Skeletal muscle cell (primary cell): ENCODE data around the gene PFDN1.
A peak's percentile ranks its signal among the peaks of the same experiment; 100 is the strongest.

Experiments used
- DNase-seq: peaks from one replicate; pipeline ENCODE4 v3.0.0-alpha.2; 2010; ENCODE audit warnings: low read depth
- H3K4me3 ChIP-seq: 2 replicates; pipeline ENCODE4 v1.5.1; 2011; ENCODE audit warnings: low read depth, mild to moderate bottlenecking, control low read depth, low read length, moderate library complexity

The PFDN1 gene

GRCh38 chr5:140329739-140330481, 27.0 kb upstream of the PFDN1 start:
- DNase-seq: no peak
- no peak overlapping the region for H3K4me3 ChIP-seq

DNA sequence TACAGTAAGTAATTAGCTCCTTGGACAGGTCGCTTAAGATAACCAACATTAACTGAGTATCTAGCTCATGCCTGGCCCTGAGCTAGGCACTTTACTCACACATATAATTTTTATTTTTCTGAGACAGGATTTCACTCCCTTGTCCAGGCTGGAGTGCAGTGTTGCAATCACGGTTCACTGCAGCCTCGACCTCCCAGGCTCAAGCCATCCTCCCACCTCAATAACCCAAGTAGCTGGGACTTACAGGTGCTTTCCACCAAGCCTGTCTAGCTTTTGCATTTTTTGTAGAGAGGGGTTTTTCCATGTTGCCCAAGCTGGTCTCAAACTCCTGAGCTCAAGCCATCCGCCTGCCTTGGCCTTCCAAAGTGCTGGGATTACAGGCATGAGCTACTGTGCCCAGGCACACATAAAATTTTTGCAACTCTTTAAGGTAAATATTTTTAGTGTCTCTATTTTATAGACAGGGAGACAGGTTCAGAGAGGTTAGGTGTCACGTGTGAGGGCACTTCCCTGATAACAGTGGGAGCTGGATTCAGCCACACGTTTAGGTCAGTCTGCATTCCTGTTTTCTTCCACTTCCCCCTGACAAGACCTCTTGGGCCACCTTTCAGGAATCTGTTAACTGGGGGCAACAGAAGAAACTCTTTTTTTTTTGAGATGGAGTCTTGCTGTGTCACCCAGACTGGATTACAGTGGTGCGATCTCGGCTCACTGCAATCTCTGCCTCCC, 25.3 kb upstream of the PFDN1 start:
- DNase-seq: no peak
- H3K4me3 ChIP-seq: no peak overlapping the region

DNA sequence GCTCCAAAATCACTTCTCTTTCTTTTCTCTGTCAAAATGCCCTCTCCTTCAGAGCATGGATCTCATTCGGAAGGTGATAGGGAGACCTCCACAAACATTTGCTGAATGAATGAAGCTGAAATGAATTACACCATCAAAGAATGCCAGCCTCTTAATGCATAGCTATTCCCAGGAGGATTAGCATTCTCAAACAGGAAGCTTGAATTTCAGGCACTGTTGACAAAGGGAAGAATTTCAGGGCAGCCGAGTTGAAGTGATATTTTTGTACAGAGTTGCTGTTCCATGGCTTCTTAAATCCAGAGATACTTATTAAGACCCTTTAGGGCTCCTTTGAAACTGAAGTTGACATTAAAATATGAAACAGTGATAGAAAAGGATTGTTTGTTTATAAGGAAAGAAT, 24.7 kb upstream of the PFDN1 start:
- no peak overlapping the region for H3K4me3 ChIP-seq
- DNase-seq: no peak

GRCh38 chr5:140325486-140325885, 22.6 kb upstream of the PFDN1 start:
- DNase-seq: no peak
- no peak overlapping the region for H3K4me3 ChIP-seq

DNA sequence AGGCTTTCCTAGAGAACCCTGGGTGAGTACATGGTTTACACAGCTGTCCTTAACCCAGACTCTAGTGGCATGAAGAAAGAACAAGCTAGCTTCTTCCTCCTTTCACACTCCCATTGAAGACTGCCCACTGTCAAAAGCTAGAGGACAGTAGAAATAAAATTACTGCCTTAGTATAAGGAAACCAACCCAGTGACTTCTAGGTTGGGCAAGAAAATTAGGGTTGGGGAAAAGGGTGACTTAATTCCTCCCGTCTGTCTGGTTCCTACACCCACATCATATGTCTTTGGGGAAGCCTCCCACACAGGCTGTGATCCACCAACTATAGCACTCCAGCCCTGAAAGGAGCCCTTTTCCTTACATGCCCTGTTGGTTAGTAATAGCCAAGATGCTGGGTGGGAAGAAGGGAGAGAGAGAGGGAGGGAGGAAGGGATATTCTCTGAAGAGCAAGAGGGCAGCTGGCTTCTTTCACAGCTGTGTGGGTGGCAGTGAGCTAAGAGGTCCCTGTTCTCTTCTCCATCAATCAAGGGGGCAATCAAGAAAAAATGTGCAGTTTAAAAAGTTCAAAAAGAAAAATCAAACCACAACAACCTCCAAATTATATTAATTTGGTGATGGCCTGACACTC, 21.8 kb upstream of the PFDN1 start:
- no peak overlapping the region for H3K4me3 ChIP-seq
- peak; percentile 85 for DNase-seq

DNA sequence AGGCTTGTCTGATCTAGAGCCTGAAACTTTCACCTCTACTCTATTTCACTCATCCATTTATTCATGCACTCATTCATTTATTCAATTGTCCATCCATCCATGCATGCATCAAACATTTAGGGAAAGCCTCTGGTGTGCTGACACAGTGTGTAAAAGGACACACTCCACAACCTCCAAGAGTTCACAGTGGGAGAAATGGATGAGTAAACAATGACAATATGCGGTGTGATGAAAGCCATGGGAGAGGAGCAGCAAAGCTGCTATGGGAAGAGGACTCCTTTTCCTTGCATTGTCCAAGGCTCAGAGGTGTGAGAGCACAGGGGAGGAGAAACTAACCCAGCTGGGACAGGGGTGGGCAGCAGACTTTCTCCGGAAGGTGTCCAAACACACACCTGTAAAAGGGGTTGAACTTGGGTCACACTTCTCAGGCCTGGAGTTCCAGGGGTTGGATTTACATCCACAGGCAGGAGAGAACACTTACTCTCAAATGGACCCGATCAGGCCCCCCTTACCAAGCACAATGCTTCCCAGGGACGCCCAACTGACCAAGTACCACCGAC, 21.2 kb upstream of the PFDN1 start:
- H3K4me3 ChIP-seq: no peak overlapping the region
- no peak for DNase-seq

DNA sequence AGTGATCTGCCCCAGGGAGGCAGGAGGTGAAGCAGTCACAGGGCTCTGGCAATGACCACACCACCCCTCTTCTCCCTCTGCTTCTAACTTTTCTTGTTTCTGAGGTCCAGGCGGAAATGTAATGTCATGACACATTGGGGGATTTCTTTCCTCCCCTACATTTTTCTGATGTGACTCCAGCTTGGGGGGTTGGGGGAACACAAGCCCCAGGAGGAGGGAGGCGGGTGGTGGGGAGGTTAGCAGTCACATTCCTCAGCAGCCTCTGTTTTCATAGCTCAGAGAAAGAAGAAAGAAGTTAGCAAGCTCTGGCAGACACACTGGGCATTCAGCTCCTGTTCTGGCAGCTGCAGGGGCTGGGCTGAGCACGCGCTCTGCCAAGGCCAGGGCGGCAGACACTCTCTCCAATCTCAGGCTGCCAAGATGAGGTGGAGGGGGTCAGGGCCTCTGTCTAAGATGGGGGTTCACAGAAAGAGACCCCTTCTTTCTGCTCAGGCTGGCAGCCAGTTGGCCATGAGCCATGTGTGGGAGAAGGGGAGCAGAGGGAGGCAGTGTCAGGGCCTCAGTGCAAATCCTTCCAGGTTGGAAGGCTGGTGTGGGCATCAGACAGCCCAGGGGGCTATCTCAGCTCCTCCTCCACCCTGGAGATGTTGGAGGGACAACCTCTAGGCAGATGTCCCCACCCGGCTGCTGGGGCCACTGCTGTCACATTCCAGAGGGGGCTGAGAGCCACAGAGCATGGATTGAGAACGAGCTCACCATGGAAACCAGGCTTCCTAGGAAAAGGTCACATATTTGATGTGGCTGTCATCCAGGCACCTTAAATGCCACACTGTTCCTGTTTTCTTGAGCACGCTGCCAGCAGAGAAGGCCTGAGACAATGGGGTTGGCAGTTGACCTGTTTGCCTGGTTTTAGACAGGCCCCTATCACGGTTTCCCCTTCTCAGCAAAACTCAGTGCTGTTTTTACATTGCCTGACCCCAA, 20.1 kb upstream of the PFDN1 start:
- H3K4me3 ChIP-seq: no peak overlapping the region
- DNase-seq: peak; percentile 88

GRCh38 chr5:140321796-140322195, 18.9 kb upstream of the PFDN1 start:
- DNase-seq: no peak
- H3K4me3 ChIP-seq: no peak overlapping the region

DNA sequence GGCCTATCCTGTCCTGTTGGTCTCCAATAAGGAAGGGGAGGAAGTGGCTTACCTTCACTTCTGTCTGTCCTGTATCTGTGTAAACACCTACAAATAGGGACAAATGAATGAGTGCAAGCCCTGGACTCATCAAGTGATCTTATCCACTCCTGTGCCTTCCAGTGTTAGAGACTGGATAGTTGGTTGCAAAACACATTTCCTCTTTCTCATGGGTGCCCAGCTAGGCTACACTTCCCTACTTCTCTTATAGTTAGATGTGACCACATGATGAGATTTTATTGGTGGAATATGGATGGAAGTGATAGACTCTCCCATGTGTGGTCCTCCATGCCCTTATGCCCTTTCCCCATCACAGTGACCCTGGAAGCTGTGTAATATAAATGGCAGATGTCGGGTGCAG, 16.9 kb upstream of the PFDN1 start:
- H3K4me3 ChIP-seq: no peak overlapping the region
- no peak for DNase-seq

- no peak for DNase-seq
- no peak overlapping the region for H3K4me3 ChIP-seq
Observed at GRCh38 chr5:140318792-140319191, 15.9 kb upstream of the PFDN1 start.

DNA sequence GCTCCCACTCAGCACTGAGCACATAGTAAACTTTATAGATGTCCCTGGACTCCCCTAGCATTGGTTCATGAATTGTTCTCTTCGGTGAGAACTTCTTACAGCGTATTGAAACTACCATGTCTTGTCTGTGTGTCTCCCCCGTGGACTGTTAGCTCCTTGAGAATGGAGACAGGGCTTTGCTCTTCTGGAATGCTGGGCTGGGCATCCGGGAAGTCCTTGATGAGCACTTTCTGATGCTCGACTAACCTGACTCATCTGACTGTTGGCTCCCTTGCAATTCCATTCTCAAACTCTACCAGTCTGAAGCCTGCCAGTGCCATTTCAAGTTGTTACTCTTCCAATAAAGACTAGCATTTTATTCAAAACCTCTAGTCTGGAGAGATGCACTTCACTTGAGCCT, 15.0 kb upstream of the PFDN1 start:
- no peak for DNase-seq
- H3K4me3 ChIP-seq: no peak overlapping the region

DNA sequence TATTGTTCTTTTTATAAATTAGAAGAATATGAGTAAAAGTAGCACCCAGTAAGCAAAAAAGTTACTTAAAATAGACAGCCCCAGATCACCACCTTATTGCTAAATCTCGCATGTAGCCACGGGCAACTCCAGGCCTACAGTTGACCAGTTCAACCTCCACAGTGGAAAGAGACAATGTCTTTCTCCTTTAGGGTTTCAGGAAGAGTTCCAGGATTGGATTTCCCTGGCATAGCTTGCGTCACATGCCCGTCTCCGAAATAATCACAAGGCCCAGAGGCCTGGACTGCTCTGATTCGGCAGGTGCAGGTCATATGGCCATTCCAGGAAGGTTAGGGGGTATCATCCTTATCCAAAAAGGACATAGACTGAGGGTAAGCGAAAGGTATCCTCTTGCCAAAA, 9.9 kb upstream of the PFDN1 start:
- no peak overlapping the region for H3K4me3 ChIP-seq
- no peak for DNase-seq

- no peak overlapping the region for H3K4me3 ChIP-seq
- DNase-seq: peak; percentile 90
Observed at GRCh38 chr5:140312067-140312790, 9.3 kb upstream of the PFDN1 start.

DNA sequence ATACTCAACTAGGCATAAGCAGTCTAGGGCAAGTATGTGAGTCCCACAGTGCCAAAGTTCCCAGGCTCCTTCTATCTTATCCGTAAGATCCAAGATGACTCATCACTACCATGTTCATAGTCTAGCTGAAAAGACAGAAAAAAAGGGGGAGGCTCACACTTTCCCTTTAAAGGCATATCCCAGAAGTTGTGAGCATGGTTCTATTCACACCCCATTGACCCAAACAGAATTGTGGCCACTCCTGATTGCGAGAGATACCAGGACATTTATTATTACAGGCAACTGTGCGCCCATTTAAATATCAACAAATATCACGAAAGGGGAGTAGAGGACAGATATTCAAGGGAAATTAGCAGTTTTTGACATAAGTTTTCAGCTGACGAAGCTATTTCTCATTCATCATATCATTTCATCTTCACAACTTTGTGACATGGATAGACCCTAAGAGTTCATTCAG, 8.1 kb upstream of the PFDN1 start:
- no peak overlapping the region for H3K4me3 ChIP-seq
- DNase-seq: peak; percentile 76

GRCh38 chr5:140310434-140310833, 7.5 kb upstream of the PFDN1 start:
- H3K4me3 ChIP-seq: no peak overlapping the region
- DNase-seq: no peak

DNA sequence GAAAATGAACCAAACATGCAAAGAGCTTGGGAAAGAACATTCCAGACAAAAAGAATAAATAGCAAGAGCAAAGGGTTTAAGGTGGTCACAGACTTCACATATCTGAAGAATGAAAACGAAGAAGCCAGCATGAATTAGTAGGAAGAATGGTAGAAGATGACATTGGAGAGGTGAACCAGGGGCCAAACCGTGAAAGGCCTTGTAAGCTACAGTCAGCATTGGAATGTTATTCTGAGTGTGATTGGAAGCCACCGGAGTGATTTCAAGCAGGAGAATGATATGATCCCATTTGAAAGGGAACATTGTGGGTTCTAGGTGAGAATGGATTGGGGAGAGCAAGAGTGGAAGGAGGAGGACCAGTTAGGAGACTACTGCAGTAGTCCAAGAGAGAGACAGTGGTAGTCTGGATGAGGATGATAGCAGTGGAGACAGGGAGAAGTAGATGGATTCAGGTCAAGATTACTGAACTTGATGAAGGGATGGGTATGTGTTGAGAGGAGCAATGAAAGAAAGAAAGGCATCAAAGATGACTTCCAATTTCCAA, 6.9 kb upstream of the PFDN1 start:
- DNase-seq: no peak
- H3K4me3 ChIP-seq: no peak overlapping the region

- no peak overlapping the region for H3K4me3 ChIP-seq
- DNase-seq: no peak
Observed at GRCh38 chr5:140305471-140305870, 2.6 kb upstream of the PFDN1 start.

DNA sequence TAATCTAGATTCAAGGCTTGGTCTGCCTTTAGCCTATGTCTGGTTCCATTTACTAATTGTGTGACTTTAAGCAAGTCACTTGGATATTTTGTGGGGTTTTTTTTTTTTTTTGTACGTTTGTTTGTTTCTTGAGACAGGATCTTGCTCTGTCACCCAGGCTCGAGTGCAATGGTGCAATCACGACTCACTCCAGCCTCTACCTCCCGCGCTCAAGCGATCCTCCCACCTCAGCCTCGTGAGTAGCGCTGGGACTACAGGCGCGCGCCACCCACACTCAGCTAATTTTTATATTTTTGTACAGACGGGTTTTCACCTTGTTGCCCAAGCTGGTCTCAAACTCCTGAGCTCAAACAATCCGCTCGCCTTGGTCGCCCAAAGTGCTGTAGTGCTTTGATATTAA, 1.1 kb upstream of the PFDN1 start:
- H3K4me3 ChIP-seq: no peak overlapping the region
- DNase-seq: no peak
